ENCODE data around the gene MRPL49. TPM values are rescaled to one million over a fixed set of nuclear protein-coding genes. Genes with fewer than 3 reads are reported as not detected.

MRPL49 gene
- total and polyA plus RNA-seq, 2 of the 13 experiments (the other 11 are each of a cell fraction or from before 2014, with no cell fraction given): 39.2 to 53.3 TPM

GRCh38 chr11:65134240-65134951 lies 12.3 kb downstream of the MRPL49 start, which contains the start of gene SYVN1 (continued):
- TF ChIP-seq ARID4A (CRISPR knock-in tag; IDR thresholded peaks at IDR 0.05; ENCODE audit: borderline replicate concordance) (peak; percentile 90; the same call in 1 of the 2 replicates), ZHX2 (IDR thresholded peaks at IDR 0.05; ENCODE audit: low read depth) (peak; percentile 66; the same call in 1 of the 2 replicates), ZHX2 (CRISPR knock-in tag; IDR thresholded peaks at IDR 0.05; ENCODE audit: borderline replicate concordance) (0 out of 2 replicates have a peak, but pooled peaks have one; percentile 21), ZNF775 (CRISPR knock-in tag; IDR thresholded peaks at IDR 0.05; ENCODE audit: borderline replicate concordance) (no peak), UBTF (CRISPR knock-in tag; IDR thresholded peaks at IDR 0.05) (peak; percentile 40), ARID2 (CRISPR knock-in tag; IDR thresholded peaks at IDR 0.05; ENCODE audit: borderline replicate concordance) (no peak), ZNF441 (CRISPR knock-in tag; IDR thresholded peaks at IDR 0.05; ENCODE audit: borderline replicate concordance) (0 out of 2 replicates have a peak, but pooled peaks have one; percentile 10), CAMTA2 (CRISPR knock-in tag; IDR thresholded peaks at IDR 0.05; ENCODE audit: borderline replicate concordance) (no peak), BHLHE40 (IDR thresholded peaks at IDR 0.05; ENCODE audit: low read length) (peak; percentile 90), ZNF224 (CRISPR knock-in tag; IDR thresholded peaks at IDR 0.05) (no peak), ZNF354B (CRISPR knock-in tag; IDR thresholded peaks at IDR 0.05) (no peak), SPEN (CRISPR knock-in tag; IDR thresholded peaks at IDR 0.05; ENCODE audit: low read depth) (peak; percentile 91), ZSCAN30 (CRISPR knock-in tag; IDR thresholded peaks at IDR 0.05) (0 out of 2 replicates have a peak, but pooled peaks have one; percentile 60), ATF4 (CRISPR knock-in tag; IDR thresholded peaks at IDR 0.05) (peak in 1 of 2 experiments; percentile 62; a peak in 1 of 4 replicates), ZNF282 (IDR thresholded peaks at IDR 0.05; ENCODE audit: partially characterized antibody) (no peak)

Measured in HepG2 (cell line).